ENCODE data around the gene ACSS1. TPM values are rescaled to one million over a fixed set of nuclear protein-coding genes. Genes with fewer than 3 reads are reported as not detected.
A peak's percentile ranks its signal among the peaks of the same experiment; 100 is the strongest.

Gene ACSS1
- total RNA-seq, 1 donor from 2014 or later = not detected

GRCh38 chr20:25058847-25059810, 1.2 kb upstream of the ACSS1 start:
- Histone ChIP-seq H4K20me1 (ENCODE audit: low read depth) (peaks cover 26% of the 10 kb centered on the region), H3K4me1 (peaks cover 3% of the 10 kb centered on the region), H3K27me3 (peaks cover 100% of the 10 kb centered on the region), H3K27ac (no peak overlapping the region), H3K36me3 (no peaks in the 10 kb centered on the region), H3K9ac (no peak overlapping the region), H3K79me2 (ENCODE audit: low read depth) (no peaks in the 10 kb centered on the region), H3F3A (ENCODE audit: low read depth) (no peaks in the 10 kb centered on the region), H3K4me3 (peak overlapping the region; percentile 47), H3K9me3 (ENCODE audit: low read depth) (no peaks in the 10 kb centered on the region), H3K4me2 (no peak overlapping the region), H2AFZ (replicated peaks) (no peak overlapping the region)
- H3K4me3 Mint-ChIP-seq = peak overlapping the region; percentile 49
- no peaks in the 10 kb centered on the region for H3K36me3 Mint-ChIP-seq
- peaks cover 17% of the 10 kb centered on the region for H3K4me1 Mint-ChIP-seq
- peak; percentile 40 for DNase-seq (ENCODE audit: low spot score)
- no peak for TF ChIP-seq EZH2 (IDR thresholded peaks at IDR 0.05)
- peak; percentile 10 for TF ChIP-seq EZH2phosphoT487 (IDR thresholded peaks at IDR 0.05)
- peaks cover 70% of the 10 kb centered on the region for H3K27me3 Mint-ChIP-seq (ENCODE audit: insufficient read depth, low read depth)
- no peaks in the 10 kb centered on the region for H3K9me3 Mint-ChIP-seq
- H3K27ac Mint-ChIP-seq = no peak overlapping the region

- TF ChIP-seq EZH2 (IDR thresholded peaks at IDR 0.05) = peak; percentile 89
- no peak for TF ChIP-seq CTCF (IDR thresholded peaks at IDR 0.05)
- peak; percentile 87 for TF ChIP-seq EZH2phosphoT487 (IDR thresholded peaks at IDR 0.05)
- H3K9me3 ChIP-seq (ENCODE audit: low read depth) = no peaks in the 10 kb centered on the region
- H3K27me3 Mint-ChIP-seq (ENCODE audit: insufficient read depth, low read depth) = peaks cover 73% of the 10 kb centered on the region
- H3F3A ChIP-seq (ENCODE audit: low read depth) = no peaks in the 10 kb centered on the region
- peaks cover 97% of the 10 kb centered on the region for H3K27me3 ChIP-seq
- no peaks in the 10 kb centered on the region for H3K36me3 ChIP-seq
- H3K4me1 ChIP-seq = peaks cover 3% of the 10 kb centered on the region
- H3K4me2 ChIP-seq = peak overlapping the region; percentile 77
- H4K20me1 ChIP-seq (ENCODE audit: low read depth) = peaks cover 26% of the 10 kb centered on the region
- no peaks in the 10 kb centered on the region for H3K79me2 ChIP-seq (ENCODE audit: low read depth)
- peak overlapping the region; percentile 47 for H3K4me3 ChIP-seq
- no peak overlapping the region for H3K27ac ChIP-seq
- no peaks in the 10 kb centered on the region for H3K36me3 Mint-ChIP-seq
- no peak overlapping the region for H3K27ac Mint-ChIP-seq
- H3K9me3 Mint-ChIP-seq = no peaks in the 10 kb centered on the region
- peak overlapping the region; percentile 78 for H3K4me3 Mint-ChIP-seq
- peak; percentile 71 for DNase-seq (ENCODE audit: low spot score)
- H3K9ac ChIP-seq = no peak overlapping the region
- H3K4me1 Mint-ChIP-seq = peaks cover 23% of the 10 kb centered on the region
- peak overlapping the region; percentile 75 for H2AFZ ChIP-seq (replicated peaks)
These were observed 497 bp downstream of the ACSS1 start for GRCh38 chr20:25057234-25058050.

- Histone ChIP-seq H3K4me3 (peak overlapping the region; percentile 47), H3K9ac (no peak overlapping the region), H4K20me1 (ENCODE audit: low read depth) (peaks cover 26% of the 10 kb centered on the region), H2AFZ (replicated peaks) (peak overlapping the region; percentile 75), H3F3A (ENCODE audit: low read depth) (no peaks in the 10 kb centered on the region), H3K9me3 (ENCODE audit: low read depth) (no peaks in the 10 kb centered on the region), H3K36me3 (no peaks in the 10 kb centered on the region), H3K27me3 (peaks cover 92% of the 10 kb centered on the region), H3K4me2 (peak overlapping the region; percentile 77), H3K79me2 (ENCODE audit: low read depth) (no peaks in the 10 kb centered on the region), H3K4me1 (peaks cover 3% of the 10 kb centered on the region), H3K27ac (no peak overlapping the region)
- peak overlapping the region; percentile 80 for H3K4me3 Mint-ChIP-seq
- DNase-seq (ENCODE audit: low spot score) = no peak
- peaks cover 74% of the 10 kb centered on the region for H3K27me3 Mint-ChIP-seq (ENCODE audit: insufficient read depth, low read depth)
- H3K36me3 Mint-ChIP-seq = no peaks in the 10 kb centered on the region
- TF ChIP-seq EZH2 (IDR thresholded peaks at IDR 0.05) = no peak
- no peak for TF ChIP-seq CTCF (IDR thresholded peaks at IDR 0.05)
- H3K27ac Mint-ChIP-seq = no peak overlapping the region
- H3K4me1 Mint-ChIP-seq = peaks cover 23% of the 10 kb centered on the region
- H3K9me3 Mint-ChIP-seq = no peaks in the 10 kb centered on the region
These were observed 1.2 kb downstream of the ACSS1 start for GRCh38 chr20:25056690-25057233.

All from neural progenitor cell (in vitro differentiated cells).